DND-41 (cell line): Measurements from ENCODE around the gene MRPL24.

Experiments used
- CTCF ChIP-seq: IDR thresholded peaks from 2 replicates; pipeline ENCODE4 v1.5.1; 2012; ENCODE audit warnings: borderline replicate concordance, low read length, moderate library complexity, mild to moderate bottlenecking; ENCODE audit not compliant: poor library complexity, severe bottlenecking; ENCODE audit errors: extremely low read depth
- EZH2 ChIP-seq: IDR thresholded peaks from 3 replicates; pipeline ENCODE4 v1.6.1; 2012; ENCODE audit warnings: borderline replicate concordance, low read depth, mild to moderate bottlenecking, moderate library complexity, low read length, inconsistent platforms; ENCODE audit not compliant: severe bottlenecking

- TF ChIP-seq CTCF (peak; percentile 98), EZH2 (no peak)
Measured at GRCh38 chr1:156725683-156726280, 15.1 kb downstream of the MRPL24 start.
